Measurements from ENCODE around the gene PLA2R1.

DNA sequence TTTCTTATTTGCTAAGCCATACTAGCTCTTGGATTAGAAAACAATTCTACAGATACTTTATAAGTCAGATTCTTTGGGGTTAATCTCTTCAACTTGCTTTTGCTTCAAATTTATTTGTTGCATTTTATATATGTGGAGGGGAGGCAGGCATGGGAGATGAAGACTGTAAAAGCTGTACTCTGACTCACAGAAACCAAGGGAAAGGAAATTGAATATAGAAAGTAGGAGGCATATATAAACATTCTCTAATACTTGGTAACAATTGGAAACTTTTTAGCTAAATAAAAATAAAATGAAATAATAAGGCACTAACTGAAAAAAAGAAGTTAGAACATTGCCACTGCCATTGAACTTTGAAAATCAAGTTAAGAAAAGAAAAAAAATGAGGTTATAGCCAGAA lies 21.3 kb downstream of the PLA2R1 start:
- TF ChIP-seq TAF1 (IDR thresholded peaks at IDR 0.05; ENCODE audit: low read depth) = no peak
- TF ChIP-seq, protein P1, sequence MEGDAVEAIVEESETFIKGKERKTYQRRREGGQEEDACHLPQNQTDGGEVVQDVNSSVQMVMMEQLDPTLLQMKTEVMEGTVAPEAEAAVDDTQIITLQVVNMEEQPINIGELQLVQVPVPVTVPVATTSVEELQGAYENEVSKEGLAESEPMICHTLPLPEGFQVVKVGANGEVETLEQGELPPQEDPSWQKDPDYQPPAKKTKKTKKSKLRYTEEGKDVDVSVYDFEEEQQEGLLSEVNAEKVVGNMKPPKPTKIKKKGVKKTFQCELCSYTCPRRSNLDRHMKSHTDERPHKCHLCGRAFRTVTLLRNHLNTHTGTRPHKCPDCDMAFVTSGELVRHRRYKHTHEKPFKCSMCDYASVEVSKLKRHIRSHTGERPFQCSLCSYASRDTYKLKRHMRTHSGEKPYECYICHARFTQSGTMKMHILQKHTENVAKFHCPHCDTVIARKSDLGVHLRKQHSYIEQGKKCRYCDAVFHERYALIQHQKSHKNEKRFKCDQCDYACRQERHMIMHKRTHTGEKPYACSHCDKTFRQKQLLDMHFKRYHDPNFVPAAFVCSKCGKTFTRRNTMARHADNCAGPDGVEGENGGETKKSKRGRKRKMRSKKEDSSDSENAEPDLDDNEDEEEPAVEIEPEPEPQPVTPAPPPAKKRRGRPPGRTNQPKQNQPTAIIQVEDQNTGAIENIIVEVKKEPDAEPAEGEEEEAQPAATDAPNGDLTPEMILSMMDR (IDR thresholded peaks at IDR 0.05; ENCODE audit: poor library complexity, severe bottlenecking) = no peak

All from neural cell (in vitro differentiated cells).